Activated T-helper 1 cell treated with anti-CD3 and anti-CD28 coated beads, Interleukin-12 subunit alpha, Interleukin-12 subunit beta, Interleukin-2, Interleukin-4 antibody, amounts not matched to agents 30 ng/mL and 10 ng/mL and 1 ng/mL, durations not matched to agents 14 hours and 24 hours and 36 hours (primary cell): ENCODE results near the gene PNLIPRP2. TPM values are rescaled to one million over a fixed set of nuclear protein-coding genes. Genes with fewer than 3 reads are reported as not detected.

Experiments used
- DNase-seq: peaks from one replicate; pipeline ENCODE4 v3.0.0; 2021; ENCODE audit warnings: low spot score
- H3K27ac Mint-ChIP-seq: one replicate; pipeline ENCODE4 v1.8.0; 2021; ENCODE audit warnings: mild to moderate bottlenecking, mixed read lengths
- H3K27me3 Mint-ChIP-seq: one replicate; pipeline ENCODE4 v1.8.0; 2022; ENCODE audit warnings: mild to moderate bottlenecking, moderate library complexity, mixed read lengths; ENCODE audit not compliant: insufficient read depth
- H3K36me3 Mint-ChIP-seq: one replicate; pipeline ENCODE4 v1.8.0; 2021; ENCODE audit warnings: low read depth, mixed read lengths
- H3K4me1 Mint-ChIP-seq: one replicate; pipeline ENCODE4 v1.8.0; 2021; ENCODE audit warnings: low read depth, mixed read lengths
- H3K4me3 Mint-ChIP-seq: one replicate; pipeline ENCODE4 v1.8.0; 2021; ENCODE audit warnings: mild to moderate bottlenecking, moderate library complexity, mixed read lengths
- H3K9me3 Mint-ChIP-seq: one replicate; pipeline ENCODE4 v1.8.0; 2021; ENCODE audit warnings: mixed read lengths
- intact Hi-C: fragments of 100-400 bp; cut with micrococcal nuclease; formaldehyde crosslinking; loops from one replicate; pipeline ENCODE4 v1.15.1; 2024
- total RNA-seq: library from RNA; stranded (reverse); gene quantifications from 2 replicates; pipeline ENCODE4 v1.2.3, GENCODE V29; 2022

Gene PNLIPRP2
- total RNA-seq, 1 donor from 2014 or later: not detected

DNA sequence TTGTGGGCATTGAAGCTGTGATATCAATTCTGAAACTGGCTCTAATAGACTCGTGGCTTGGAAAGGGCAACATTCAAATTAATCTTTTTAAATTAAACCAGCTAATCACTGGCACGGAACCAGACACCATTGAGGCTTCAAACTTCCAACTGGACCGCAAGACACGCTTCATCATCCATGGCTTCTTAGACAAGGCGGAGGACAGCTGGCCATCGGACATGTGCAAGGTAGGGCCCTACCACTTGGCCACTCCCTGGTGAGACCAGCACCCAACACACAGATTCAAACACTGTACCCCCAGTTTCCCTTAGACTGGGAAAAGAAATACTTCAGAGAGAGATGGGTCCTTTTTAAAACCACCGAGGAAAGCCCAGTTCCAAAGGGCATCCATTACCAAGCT lies 5.1 kb downstream of the PNLIPRP2 start:
- intact Hi-C loops: no loop called here
- Mint-ChIP-seq H3K4me3 (no peak overlapping the region), H3K27ac (no peak overlapping the region), H3K36me3 (no peaks in the 10 kb centered on the region), H3K9me3 (no peaks in the 10 kb centered on the region), H3K27me3 (peaks cover 7% of the 10 kb centered on the region), H3K4me1 (no peaks in the 10 kb centered on the region)
- DNase-seq: no peak

DNA sequence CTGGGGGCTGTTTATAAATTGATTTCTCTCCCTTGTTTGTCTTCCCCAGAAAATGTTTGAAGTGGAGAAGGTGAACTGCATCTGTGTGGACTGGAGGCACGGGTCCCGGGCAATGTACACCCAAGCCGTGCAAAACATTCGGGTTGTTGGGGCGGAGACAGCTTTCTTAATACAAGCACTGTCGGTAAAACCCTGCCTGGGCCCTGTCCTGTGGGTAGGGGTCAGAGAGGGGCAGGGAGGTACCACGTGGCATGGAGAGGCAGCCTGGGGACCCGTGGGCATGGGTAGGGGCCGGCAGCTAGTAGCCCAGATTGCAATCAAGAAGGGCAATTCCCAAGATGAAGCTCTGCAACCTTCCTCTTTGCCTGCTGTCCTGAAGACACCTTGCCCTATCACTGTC lies 6.1 kb downstream of the PNLIPRP2 start:
- no peaks in the 10 kb centered on the region for H3K36me3 Mint-ChIP-seq
- intact Hi-C loops: no loop called here
- H3K27me3 Mint-ChIP-seq: peaks cover 7% of the 10 kb centered on the region
- no peak for DNase-seq
- H3K4me3 Mint-ChIP-seq: no peak overlapping the region
- H3K4me1 Mint-ChIP-seq: no peaks in the 10 kb centered on the region
- no peak overlapping the region for H3K27ac Mint-ChIP-seq
- H3K9me3 Mint-ChIP-seq: no peaks in the 10 kb centered on the region

GRCh38 chr10:116627386-116627933 lies 6.7 kb downstream of the PNLIPRP2 start:
- Mint-ChIP-seq H3K36me3 (no peaks in the 10 kb centered on the region), H3K4me3 (no peak overlapping the region), H3K4me1 (no peaks in the 10 kb centered on the region), H3K27ac (no peak overlapping the region), H3K9me3 (no peaks in the 10 kb centered on the region), H3K27me3 (peaks cover 5% of the 10 kb centered on the region)
- intact Hi-C loops: no loop called here
- no peak for DNase-seq

DNA sequence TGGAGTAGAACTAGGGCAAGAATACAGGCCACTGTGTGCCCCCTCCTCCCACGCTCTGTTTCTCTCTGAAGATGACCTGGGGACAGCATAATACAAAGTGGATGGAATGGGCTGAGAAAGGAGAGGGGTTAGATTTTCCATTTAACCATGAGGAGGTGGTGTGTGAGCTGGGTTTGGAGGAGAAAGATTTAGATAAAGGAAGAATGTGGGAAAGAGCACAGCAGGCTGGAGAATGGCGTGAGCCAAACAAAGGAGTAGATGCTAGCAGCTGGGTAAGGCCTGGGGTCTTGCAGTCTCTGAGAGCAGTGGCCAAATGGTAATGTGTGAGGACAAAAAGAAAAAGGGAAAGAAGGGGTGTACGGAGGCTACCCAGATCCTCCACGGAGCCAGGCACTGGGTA lies 8.6 kb downstream of the PNLIPRP2 start:
- intact Hi-C loops: no loop called here

GRCh38 chr10:116630020-116630419 lies 9.3 kb downstream of the PNLIPRP2 start:
- H3K4me1 Mint-ChIP-seq: no peaks in the 10 kb centered on the region
- no peaks in the 10 kb centered on the region for H3K36me3 Mint-ChIP-seq
- no peaks in the 10 kb centered on the region for H3K9me3 Mint-ChIP-seq
- no peak for DNase-seq
- intact Hi-C loops: no loop called here
- no peak overlapping the region for H3K4me3 Mint-ChIP-seq
- no peak overlapping the region for H3K27ac Mint-ChIP-seq
- peaks cover 8% of the 10 kb centered on the region for H3K27me3 Mint-ChIP-seq

More for the DNA sequence above, 8.6 kb downstream of the PNLIPRP2 start:
- Mint-ChIP-seq H3K27me3 (peaks cover 8% of the 10 kb centered on the region), H3K4me1 (no peaks in the 10 kb centered on the region), H3K4me3 (no peak overlapping the region), H3K27ac (no peak overlapping the region), H3K9me3 (no peaks in the 10 kb centered on the region), H3K36me3 (no peaks in the 10 kb centered on the region)
- no peak for DNase-seq

DNA sequence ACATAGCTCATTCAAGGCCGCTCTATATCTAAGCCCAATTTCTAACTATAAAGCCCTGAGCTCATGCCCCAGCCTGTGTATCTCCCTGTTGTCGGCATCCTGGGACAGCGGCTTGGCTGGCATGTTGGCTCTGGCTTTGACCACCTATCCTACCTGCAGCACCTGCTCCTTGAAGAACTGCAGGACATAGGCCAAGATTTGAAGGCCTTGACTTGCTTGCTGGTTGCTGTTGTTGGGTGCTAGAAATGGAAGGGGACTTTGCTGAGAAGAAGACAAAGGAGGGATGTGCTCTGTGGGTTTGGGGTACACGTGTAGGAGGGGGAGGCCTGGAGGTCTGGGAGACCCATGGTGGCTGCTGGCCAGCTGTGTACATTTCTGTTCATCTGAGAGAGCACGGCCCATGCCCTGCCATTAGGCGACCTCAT lies 11.1 kb downstream of the PNLIPRP2 start:
- Mint-ChIP-seq H3K27ac (no peak overlapping the region), H3K9me3 (no peaks in the 10 kb centered on the region), H3K4me1 (no peaks in the 10 kb centered on the region), H3K36me3 (no peaks in the 10 kb centered on the region), H3K27me3 (peaks cover 3% of the 10 kb centered on the region), H3K4me3 (no peak overlapping the region)
- no peak for DNase-seq
- intact Hi-C loops: no loop called here

DNA sequence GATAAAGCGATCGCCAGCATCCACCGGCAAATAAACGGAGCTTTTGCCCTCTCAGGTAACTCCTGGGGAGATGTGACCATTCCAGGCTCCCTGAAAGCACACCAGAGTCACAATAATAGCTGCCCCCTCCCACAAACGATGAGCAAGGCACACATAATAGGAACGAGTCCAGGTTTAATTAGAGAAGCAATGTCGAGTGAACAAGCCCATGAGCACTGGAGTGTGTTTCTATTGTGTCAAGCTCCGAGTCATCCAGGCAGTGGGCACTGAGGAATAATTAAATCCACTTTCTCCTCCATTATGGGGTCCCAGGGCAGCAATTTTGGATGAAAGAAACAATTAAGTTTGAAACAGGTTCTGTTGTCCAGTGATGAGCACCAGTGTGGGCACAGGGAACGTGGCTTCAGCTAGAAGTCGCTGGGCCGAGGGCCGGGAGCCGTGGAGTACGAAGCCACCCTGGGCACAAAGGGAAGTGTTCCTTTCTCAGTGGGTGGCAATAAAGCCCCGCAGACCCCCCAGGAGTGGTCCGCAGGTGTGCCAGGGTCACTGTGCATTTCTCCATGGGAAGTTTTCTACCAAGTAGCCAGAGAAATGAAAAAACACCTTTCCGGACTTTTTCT lies 12.0 kb downstream of the PNLIPRP2 start:
- Mint-ChIP-seq H3K36me3 (no peaks in the 10 kb centered on the region), H3K4me1 (no peaks in the 10 kb centered on the region), H3K27me3 (peaks cover 3% of the 10 kb centered on the region), H3K9me3 (no peaks in the 10 kb centered on the region), H3K27ac (no peak overlapping the region), H3K4me3 (no peak overlapping the region)
- no peak for DNase-seq
- intact Hi-C loops: no loop called here

- Mint-ChIP-seq H3K27ac (no peak overlapping the region), H3K36me3 (no peaks in the 10 kb centered on the region), H3K4me1 (no peaks in the 10 kb centered on the region), H3K27me3 (peaks cover 3% of the 10 kb centered on the region), H3K9me3 (no peaks in the 10 kb centered on the region), H3K4me3 (no peak overlapping the region)
- DNase-seq: no peak
- intact Hi-C loops: no loop called here
These were observed 12.5 kb downstream of the PNLIPRP2 start for GRCh38 chr10:116633216-116633600.

GRCh38 chr10:116634126-116634975 lies 13.6 kb downstream of the PNLIPRP2 start:
- no peaks in the 10 kb centered on the region for H3K9me3 Mint-ChIP-seq
- H3K27ac Mint-ChIP-seq: no peak overlapping the region
- H3K36me3 Mint-ChIP-seq: no peaks in the 10 kb centered on the region
- H3K4me3 Mint-ChIP-seq: no peak overlapping the region
- H3K27me3 Mint-ChIP-seq: peaks cover 3% of the 10 kb centered on the region
- no peaks in the 10 kb centered on the region for H3K4me1 Mint-ChIP-seq
- DNase-seq: no peak
- intact Hi-C loops: no loop called here

DNA sequence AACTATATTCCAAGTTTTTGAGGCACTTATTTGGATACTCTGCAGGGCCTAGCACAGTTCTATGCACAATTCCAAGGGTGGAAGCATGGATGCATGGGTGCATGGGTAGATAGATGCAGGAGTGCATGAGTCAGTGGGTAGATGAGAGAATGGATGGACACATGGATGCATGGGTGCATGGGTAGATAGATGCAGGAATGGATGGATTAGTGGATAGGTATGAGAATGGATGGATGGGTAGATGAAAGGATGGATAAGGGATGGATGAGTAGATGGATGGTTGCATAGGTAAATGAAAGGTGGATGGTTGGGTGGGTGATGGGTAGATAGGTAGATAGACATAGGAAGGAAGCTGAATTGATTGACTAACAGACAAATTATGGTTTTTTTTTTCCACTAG lies 15.6 kb downstream of the PNLIPRP2 start:
- Mint-ChIP-seq H3K4me3 (no peak overlapping the region), H3K27me3 (peaks cover 8% of the 10 kb centered on the region), H3K4me1 (no peaks in the 10 kb centered on the region), H3K9me3 (no peaks in the 10 kb centered on the region), H3K27ac (no peak overlapping the region), H3K36me3 (no peaks in the 10 kb centered on the region)
- intact Hi-C loops: no loop called here
- no peak for DNase-seq

DNA sequence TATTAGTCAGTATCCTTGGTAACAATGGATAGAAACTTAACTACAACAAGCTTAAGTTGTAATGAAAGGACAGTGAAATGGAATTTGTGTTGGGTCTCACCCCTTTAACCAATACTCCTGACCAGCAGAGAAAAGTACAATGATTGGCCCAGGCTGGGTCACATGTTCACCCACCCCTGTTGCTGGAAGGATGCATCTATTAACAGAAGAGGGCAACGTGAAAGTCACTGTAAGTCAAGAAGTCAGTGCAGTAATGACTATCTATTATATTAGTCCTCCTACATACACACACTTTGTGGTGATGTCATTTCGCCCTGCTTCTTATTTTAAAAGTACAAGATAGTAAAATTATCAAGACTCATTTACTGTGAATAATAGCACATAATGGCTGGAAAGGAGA lies 16.2 kb downstream of the PNLIPRP2 start:
- DNase-seq: no peak
- Mint-ChIP-seq H3K4me1 (no peaks in the 10 kb centered on the region), H3K27ac (no peak overlapping the region), H3K36me3 (no peaks in the 10 kb centered on the region), H3K27me3 (peaks cover 8% of the 10 kb centered on the region), H3K9me3 (no peaks in the 10 kb centered on the region), H3K4me3 (no peak overlapping the region)
- intact Hi-C loops: no loop called here

DNA sequence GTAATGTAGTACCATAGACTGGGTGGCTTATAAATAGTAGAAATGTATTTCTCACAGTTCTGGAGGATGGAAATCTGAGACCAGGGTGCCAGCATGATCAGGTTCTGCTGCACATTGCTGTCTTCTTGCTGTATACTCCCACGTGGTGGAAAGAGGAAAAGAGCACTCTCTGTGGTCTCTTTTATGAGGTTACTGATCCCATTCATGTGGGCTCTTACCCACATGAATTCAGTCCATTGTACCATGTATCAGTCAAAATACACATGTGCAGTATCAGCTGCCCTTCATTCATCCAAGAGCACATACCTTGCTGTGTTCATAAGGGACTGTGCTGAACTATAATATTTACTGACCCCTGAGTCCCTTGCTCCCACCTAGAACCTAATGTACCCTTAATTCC lies 17.1 kb downstream of the PNLIPRP2 start:
- Mint-ChIP-seq H3K9me3 (no peaks in the 10 kb centered on the region), H3K27ac (no peak overlapping the region), H3K4me1 (no peaks in the 10 kb centered on the region), H3K27me3 (peaks cover 8% of the 10 kb centered on the region), H3K36me3 (no peaks in the 10 kb centered on the region), H3K4me3 (no peak overlapping the region)
- DNase-seq: no peak
- intact Hi-C loops: no loop called here

DNA sequence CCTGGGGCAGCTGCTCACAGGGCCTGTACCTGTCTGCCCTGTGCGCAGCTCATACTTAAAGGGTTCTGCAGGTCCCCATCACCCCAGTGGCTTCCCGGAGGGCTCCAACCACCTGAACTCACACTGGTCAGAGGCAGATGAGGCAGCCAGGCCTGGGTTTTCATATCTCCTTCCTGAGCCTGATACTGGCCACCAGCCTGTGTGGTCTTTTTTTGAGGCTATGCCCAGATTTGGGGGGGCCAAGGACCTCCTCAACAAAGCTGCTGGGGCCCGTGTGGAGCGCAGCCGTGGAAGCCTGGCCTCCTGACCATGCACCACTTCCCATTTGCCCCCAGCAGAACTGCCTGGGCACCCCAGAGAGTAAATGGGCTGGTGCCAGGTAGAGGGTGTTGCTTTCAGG lies 25.7 kb downstream of the PNLIPRP2 start:
- intact Hi-C loops: no loop called here
- Mint-ChIP-seq H3K4me3 (no peak overlapping the region), H3K27me3 (no peaks in the 10 kb centered on the region), H3K27ac (no peak overlapping the region), H3K4me1 (no peaks in the 10 kb centered on the region), H3K9me3 (no peaks in the 10 kb centered on the region), H3K36me3 (no peaks in the 10 kb centered on the region)
- DNase-seq: no peak
